Measurements from ENCODE around the gene ORMDL3.

Gene ORMDL3, protein sequence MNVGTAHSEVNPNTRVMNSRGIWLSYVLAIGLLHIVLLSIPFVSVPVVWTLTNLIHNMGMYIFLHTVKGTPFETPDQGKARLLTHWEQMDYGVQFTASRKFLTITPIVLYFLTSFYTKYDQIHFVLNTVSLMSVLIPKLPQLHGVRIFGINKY

DNA sequence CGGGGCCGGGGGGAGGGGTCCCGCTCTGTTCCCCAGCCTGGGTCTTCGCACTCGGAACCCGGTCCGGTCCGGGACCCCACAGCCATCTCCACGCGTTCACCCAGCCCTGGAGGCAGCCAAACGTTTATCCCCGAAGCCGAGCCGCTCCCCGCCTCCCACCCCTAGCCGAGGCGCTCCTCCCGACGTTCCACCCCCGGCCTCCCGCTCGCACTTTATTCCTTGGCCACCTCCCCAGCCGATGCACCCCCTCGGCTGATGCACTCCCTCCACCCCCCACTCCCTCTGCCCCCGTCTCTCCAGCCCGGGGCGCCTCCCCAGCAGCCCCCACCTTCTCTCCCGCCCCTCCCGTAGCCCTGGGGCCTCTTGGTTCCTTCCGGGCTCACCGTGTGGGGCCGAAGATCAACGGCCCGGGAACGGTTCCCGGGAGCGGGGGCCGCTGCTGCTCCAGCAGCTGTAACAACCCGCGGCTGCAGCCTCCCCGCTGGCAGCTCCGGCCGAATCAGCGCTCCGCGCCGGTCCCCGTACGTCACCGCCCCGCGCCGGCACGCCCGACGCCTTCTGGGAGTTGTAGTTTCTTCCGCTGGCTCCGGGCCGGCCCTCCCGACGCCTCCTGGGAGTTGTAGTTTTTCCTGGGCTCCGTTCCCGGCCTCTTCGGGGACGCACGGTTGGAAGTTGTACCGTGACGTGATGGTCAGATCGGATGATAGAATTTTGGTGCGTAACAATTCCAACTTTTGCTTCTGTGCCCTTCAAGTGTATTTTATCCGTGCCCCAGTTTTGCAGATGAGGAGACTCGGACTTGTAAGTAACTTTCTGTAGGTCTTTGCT is at the start of gene ORMDL3, which contains the start of gene LRRC3C:
Gene ORMDL3 (minus strand): TSS at position 501 of the 828 bp plus-strand sequence. CDS start 3,398 bp downstream, outside the sequence.
Gene LRRC3C (plus strand): TSS at position 632 of the 828 bp plus-strand sequence. CDS start 13,792 bp downstream, outside the sequence.
- peak; percentile 87 to 95 for DNase-seq

DNA sequence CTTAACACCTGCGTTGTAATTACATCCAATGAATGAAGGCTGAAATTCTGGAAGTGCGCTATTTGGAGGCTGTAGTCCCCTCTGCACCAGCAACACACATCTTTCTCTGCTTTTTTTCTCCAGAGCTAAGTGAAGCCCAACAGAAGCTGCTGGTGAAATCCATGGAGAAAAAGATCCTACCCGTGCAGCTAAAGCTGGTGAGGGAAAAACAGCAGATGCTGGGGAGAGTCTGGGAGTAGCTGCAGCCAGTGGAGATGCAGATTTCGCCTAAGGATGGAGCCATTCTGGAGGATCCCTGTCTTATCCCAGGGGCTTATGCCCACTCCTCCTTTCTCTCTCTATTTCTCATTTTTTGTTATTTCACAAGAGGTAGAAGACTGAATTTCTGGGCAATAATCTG is 48.4 kb upstream of the ORMDL3 start:
- no peak for DNase-seq

DNA sequence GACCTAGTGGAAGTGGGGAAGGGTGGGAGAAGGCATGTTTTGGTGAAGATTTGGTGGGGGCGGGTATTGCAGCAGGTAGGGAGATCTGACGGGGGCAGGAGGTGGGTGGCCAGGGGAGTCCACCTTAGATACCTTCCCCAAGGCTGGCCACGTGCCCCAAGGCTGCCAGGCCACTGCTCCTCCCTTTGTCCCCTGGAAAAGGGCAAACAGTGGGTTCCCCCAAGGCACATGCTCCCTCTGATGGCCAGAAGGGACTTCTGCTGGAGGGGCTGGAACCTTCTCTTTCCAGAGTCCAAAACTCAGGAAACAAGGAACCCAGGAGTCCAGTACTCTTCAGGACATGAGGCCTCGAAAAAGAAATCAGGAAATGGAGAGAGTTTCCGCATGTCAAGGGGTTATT is 47.0 kb upstream of the ORMDL3 start:
- DNase-seq, result no peak

DNA sequence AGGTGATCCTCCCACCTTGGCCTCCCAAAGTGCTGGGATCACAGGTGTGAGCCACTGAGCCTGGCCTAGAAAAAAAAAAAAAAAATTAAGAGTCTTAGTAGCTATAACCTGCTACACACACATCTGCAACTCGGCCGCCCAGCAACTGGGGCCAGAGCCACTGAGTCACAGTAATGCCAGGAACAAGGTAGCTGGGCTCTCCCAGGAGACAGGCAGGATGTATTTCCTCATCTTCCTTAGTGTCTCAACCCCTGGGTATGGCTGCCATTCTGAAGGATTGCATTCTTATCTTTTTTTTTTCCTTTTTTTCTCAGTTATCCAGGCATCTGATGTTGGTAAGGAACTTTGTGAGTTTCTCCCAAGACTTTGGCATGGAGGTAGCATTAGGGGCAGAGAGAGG is 46.1 kb upstream of the ORMDL3 start:
- DNase-seq, result no peak

DNA sequence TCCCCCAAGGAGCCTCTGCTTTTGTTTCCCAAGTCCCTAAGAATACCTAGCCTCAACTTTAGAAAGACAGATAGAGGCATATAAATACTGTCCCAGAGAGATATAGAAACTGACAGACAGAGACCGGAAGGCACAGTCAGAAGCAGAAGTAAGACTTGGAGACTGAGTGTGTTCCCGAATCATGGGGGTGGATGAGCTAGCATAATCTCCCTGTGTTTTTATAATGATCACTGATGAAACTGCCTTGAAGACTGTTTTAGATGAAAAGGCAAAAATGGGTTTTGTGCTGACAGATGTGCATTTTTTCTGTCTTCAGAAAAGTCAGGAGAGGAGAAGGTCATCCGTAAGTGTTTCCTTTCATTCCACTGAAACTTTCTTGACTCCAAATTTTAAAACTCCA is 44.9 kb upstream of the ORMDL3 start:
- peak; percentile 77 to 78 for DNase-seq

DNA sequence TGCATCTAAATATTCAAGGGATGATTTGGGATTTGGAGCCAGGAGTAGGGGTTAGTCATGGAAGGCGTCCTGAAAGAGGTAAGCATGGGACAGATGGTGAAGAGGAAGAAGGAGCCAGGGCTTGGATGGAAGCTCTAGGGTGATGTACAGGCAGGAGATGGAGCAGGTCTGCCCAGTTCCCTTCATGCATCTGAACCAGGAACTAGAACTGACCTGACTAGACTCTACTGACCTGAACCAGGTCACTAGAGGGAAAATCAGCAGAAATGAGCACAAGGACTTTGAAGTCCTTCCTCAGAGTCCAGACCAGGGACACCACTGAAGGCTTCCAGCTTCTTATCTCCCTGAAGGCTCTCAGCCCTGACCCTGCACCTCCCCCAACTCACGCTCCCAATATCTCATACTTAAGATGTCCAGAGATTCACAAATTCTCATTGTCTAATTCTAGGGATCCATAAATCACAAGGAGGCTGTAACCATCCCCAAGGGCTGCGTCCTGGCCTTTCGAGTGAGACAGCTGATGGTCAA is 43.7 kb upstream of the ORMDL3 start:
- no peak for DNase-seq

DNA sequence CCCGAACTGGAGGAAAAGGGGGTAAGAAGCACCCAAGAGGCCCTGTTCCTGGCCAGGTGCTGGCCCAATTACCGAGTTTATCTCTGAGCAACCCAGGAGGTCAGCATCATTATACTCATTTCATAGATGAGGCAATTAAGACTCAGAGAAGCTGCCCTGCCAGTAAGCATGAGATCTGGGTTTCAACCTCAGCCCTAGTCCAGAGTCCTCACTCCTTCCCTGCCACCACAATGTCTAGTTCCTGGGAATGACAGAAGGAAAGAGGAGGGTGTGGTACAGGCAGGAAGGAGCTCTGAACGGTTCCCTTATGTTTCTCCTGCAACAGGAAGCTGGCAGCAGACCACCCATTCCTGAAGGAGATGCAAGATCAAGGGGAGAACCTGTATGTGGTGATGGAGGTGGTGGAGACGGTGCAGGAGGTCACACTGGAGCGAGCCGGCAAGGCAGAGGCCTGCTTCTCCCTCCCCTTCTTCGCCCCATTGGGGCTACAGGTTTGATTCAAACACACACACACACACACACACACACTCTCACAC is 42.8 kb upstream of the ORMDL3 start:
- no peak for DNase-seq

DNA sequence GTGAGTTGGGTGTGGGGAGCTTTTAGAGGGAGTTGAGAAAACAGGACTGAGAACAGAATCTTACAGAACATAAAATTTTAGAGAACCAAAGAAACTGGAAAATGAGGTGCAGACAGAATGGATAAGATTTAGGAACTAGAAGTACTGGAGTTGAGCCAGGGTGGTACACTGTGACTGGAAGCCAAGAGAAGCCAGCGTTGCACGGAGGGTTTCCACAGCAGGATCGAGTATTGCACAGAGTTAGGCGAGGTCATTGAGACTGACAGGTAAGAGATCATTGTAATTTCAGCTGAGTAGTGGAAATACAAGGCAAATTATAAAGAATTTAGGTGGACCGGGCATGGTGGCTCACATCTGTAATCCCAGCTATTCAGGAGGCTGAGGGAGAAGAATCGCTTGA is 42.0 kb upstream of the ORMDL3 start:
- DNase-seq, result peak in 1 of 2 donors; percentile 23

DNA sequence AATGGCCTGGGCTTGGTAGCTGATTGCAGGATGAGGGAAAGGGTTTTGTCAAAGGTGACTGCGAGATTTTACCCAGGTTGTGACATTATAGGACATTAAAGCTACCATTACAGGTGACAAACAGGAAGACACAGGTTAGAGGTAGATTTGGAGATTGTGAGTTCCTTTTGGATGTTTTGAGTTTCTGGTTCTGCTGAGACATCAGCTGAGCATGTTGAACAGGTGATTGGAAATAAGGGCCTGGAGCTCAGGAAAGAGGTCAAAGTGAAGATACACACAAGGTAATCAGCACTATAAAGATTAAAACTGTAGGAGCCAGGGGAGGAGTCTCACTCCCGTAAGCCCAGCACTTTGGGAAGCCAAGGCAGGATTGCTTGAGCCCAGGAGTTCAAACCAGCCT is 41.4 kb upstream of the ORMDL3 start:
- DNase-seq, result no peak

DNA sequence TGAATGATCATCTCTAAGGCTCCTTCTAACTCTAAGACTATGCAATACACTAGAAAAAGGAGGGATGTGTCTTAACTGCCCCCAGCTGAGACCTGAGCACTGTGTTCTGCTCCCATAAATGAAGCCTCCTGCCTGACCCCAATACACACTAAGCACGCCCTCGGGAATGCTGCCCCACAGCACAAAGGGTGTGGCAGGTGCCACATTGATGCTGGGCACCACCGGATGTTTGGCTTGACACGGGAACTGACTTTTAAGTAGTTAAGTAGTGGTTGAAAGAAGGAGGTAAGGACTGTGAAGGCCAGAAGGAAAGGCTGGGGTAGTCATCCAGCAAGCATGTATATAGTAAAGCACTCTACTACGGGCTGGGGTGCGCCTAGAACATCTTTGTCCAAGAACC is 39.4 kb upstream of the ORMDL3 start:
- no peak for DNase-seq

DNA sequence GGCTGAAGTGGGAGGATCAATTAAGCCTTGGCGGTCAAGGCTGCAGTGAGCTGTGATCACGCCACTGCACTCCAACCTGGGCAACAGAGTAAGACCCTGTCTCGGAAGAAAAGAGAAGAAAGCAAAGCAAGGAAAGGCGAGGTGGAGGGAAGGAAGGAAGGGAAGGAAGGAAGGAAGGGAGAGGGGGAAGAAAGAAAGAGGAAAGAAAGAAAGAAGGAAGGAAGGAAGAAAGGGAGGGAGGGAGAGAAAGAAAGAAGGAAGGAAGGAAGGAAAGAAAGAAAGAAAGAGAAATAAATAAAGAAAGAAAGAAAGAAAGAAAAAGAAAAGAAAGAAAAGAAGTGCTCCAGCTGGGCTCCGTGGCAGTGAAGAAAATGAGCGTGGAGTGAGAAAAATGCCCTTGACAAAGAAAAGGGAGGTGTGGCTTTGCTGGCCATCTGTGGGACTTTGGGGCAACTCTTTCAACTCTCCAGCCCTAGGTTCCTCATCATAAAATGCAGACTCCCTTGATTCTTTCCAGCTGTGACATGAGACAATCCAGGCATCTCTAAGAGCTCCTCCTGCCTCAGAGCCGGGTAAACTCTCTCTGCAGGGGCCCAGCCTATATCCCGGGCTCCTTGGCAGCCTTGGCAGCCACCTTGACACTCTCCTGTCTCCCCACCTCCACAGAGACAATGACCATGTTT is 37.8 kb upstream of the ORMDL3 start:
- DNase-seq, result no peak

DNA sequence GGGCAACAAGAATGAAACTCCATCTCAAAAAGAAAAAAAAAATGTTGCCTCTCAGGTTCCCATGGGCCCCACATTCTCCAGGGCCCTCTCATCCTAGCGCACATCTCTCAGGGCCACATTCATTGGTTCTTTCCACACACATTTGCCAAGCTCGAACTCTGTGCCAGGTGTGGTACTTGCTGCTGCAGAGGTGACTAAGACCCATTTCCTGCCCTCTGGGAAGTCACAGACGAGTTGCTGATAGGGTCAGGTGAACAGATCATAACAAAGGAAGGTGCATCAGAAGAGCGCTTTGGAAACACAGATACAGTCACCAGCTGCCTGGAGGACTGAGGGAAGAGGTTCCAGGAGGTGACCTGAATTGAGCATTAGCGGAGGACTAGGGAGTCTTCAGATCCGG is 36.4 kb upstream of the ORMDL3 start:
- no peak for DNase-seq

DNA sequence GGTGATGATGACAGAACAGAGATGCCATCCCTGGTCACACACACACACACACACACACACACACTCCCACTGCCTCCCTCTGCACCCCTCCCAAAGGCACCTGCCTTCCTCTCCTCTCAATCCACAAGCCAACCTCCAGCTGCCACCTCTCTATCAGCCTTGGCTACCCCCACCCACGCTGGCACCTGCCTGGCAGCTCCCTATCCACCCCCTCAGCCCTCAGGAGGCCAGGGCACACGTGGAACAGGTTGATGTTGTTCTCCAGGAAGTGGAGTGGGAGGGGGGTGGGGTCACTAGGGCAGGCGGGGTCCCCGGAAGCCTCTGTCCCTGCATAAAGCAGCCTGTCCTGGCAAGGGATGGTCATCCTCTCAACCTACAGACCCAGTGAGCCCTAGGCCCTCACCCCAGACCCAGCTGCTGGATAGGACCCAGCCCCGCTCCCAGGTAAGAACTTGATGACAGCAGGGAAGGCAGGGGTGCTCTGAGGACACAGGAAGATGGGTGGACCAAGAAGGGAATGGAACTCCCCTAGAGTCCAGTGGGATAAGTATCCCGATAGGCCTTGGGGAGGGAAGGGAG is 35.3 kb upstream of the ORMDL3 start, which contains the start of gene GSDMA:
Gene GSDMA (plus strand): TSS at position 363 of the 579 bp plus-strand sequence. CDS start 2,684 bp downstream, outside the sequence.
- DNase-seq, result no peak

DNA sequence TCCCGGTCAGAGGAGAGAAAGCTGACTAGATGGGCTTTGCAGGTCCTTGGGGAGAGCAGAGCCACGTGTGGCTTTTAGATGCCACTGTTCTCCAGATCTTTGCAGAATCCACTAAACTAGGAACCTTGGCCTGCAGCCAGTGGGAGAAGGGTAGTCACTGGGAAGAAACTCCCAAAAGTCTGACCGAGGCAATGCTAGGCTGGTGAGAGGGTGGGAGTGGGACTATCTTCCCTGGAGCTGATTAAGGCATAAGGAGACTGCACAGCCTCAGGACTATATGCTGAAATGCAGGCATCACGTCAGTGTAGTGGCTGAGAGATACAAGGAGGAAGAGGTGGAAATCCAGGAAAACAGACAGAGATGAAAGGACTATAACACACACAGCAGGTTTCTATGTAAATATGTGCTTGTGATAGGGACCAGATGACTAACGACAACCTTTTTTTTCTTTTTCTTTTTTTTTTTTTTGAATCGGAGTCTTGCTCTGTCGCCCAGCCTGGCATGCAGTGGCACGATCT is 33.2 kb upstream of the ORMDL3 start:
- no peak for DNase-seq

DNA sequence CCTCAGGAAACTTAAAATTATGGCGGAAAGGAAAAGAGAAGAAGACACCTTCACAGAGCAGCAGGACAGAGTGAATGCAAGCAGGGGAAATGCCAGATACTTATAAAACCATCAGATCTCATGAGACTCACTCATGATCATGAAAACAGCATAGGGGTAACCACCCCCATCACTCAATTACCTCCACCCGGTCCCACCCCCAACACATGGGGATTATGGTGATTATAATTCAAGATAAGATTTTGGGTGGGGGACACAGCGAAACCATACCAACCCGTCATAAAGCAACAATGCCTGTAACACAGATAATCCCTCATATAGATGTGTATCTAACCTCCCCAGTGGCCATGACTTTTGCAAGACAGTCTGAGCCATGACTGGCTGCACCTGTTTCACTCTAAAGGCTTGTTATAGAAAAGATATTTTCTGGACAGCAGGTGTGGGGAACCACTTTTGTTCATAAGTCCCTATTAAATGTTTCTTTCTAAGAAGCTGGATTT is 28.4 kb upstream of the ORMDL3 start:
- no peak for DNase-seq

DNA sequence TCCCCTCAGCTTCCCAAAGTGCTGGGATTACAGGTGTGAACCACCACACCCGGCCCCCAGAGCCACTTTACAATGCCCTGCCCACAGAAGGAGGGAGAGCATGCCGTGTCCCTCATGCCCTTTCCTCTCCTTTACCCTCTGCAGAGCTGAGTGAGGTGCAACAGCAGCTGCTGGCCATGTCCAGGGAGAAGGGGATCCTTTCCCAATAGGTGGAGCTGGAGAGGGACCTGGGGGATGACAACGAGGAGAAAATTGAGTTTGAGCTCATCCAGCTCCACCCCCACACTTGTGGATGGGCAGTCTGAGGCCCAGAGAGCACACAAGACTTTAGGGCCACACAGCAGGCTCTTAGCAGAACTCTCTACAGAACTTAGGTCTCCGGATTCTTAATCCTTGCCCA is 27.5 kb upstream of the ORMDL3 start:
- DNase-seq, result no peak

DNA sequence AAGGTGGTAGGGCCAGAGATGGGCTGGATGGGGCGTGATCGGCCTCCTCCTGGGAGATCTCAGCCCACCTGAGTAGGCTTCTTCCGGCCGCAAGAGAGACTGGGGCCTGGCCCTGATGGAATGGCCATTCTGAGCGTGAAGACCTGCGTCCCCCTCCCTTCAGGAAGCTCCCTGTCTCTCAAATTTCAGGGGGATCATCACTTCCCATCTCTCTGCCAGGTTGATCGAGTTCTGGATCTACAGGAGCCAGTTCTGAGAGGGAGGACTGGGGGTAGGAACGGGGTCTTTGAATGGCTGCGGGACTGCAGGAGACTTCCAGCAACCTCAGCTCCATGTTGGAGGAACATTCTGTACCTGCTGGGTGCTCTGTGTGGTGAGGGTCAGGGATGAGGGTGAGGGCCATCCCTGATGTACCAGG is 26.1 kb upstream of the ORMDL3 start:
- DNase-seq, result no peak

DNA sequence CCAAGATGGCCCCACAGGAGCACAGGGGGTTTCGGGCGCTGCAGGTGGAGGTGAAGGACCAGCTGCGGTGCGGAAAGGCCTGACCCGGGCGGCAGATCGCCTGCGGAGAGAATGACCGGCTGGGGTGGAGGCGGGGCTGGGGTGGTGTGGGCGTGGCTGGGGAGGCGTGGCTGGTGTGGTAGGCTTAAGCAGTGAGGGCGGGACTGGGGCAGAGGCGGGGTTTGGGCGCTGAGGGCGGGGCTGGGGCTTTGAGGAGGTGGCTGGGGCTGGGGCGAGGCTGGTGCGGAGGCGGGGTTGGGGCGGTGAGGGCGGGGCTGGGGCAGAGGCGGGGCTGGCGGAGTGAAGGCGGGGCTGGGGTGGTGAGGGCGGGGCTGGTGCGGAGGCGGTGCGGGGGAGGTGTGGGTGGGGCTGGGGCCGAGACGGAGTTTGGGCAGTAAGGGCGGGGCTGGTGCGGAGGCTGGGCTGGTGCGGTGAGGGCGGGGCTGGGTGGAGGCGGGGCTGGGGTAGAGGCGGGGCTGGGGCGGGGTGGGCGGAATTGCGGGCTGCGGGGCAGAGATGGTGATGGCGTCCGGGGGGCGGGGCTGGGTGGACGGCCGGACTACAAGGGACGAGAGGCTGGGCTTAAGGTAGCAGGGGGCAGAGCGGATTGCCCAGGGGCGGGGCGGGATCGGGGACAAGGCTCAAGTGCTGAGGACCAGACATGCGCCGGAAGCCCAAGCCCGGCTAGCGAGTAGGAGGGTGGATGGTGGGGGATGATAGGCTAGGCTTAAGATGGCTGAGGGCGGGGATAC is 25.5 kb upstream of the ORMDL3 start:
- peak; percentile 72 to 97 for DNase-seq

DNA sequence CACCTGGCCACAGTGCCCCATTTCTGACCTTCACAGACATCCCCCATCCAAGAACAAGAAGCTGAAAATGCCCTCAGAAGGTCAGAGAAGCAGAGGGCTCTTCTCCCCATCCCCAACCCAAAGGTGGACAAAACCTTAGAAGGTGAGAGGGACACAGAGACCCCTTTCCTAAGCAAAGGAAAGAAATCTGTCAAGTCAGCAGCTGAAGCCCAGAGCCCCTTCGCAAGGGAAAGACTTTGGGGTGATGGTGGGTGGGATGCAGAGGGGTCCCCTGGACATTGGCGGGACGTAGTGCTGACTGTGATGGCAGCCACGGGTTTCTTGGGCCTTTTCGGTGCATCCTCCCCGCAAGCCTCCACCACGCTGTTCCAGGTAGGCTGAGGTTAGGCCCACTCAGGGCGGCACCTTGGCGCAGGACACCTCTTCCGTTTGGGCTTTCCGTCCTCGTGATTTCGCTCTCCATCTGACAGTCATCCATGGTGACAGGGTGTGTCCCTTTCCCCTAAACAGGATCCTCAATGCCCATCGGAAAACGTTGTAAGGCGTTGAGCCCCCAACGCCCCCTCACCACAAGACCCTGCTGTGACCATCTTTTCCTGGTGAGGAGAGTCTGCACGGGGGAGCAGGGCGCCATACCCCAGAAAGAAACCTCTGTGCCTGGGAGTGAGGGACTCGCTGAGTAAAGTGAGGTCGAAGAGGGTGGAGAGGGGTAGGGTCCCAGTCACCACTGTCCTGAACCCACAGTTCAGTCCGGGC is 24.7 kb upstream of the ORMDL3 start:
- DNase-seq, result no peak

DNA sequence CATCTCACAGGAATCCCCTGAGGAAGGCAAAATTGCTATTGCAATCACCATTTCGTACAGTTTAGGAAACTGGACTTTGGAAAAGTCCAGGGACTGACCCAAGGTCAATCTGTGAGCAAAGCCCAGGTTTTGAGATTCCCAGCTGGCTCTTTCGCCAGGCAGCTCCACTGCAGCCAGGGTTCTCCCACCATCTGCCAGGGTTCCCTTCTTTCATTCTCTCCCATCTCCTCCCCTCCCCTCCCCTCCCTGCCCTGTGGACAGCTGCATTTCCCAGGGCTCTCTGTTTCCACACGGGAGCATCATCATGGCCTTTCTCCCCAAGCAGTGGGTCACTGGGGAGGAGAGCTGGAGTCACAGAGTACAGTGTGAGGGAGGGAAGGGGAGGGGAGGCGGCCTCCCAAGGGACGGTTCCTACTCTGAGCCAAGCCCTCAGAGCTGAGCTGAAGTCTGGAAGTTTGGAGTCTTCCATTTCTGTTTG is 23.5 kb upstream of the ORMDL3 start:
- DNase-seq, result no peak

DNA sequence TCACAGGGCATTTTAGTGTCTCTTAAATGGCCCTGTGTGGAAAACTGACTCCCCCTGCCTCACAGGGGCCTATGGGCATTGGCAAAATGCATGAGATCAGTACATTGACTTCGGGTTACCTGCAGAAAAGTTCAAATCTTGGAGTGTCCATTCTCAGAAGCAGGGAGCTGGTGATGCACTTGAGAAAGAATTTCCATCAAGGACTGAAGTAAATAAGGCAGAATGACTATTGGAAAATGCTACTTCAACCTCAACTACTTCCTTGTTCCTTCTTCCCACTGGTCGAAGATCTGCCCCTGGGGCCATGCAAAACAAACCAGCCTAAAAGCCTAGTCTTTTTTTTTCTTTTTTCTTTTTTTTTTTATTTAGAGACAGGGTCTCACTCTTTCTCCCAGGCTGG is 21.6 kb upstream of the ORMDL3 start:
- no peak for DNase-seq
